GM10248 (cell line): ENCODE data around the gene MAD1L1.

ENCODE experiments used
- CTCF ChIA-PET: fragments of 300-600 bp; sonication (Branson Sonifier 250); formaldehyde crosslinking; extraction: SDS; loops from one replicate; lab custom pipeline; 2021; ENCODE audit warnings: antibody characterized with exemption; lab: Yijun Ruan, JAX
- POLR2A ChIA-PET: fragments of 350-650 bp; sonication (Branson Sonifier 250); formaldehyde crosslinking; extraction: SDS; loops from one replicate; lab custom pipeline; 2020; ENCODE audit warnings: antibody characterized with exemption; lab: Yijun Ruan, JAX
- DNase-seq: peaks from one replicate; pipeline ENCODE4 v3.0.0; 2012; ENCODE audit errors: extremely low spot score
- CTCF ChIP-seq: IDR thresholded peaks from 2 replicates; pipeline ENCODE4 v1.5.1; 2012; ENCODE audit warnings: mild to moderate bottlenecking, low read depth; ENCODE audit errors: extremely low read depth, missing control alignments, control extremely low read depth

MAD1L1 gene

GRCh38 chr7:2109251-2109872 lies 123.4 kb downstream of the MAD1L1 start:
- ChIA-PET POLR2A (interaction anchor here (0.7 kb wide), 1 partner anchor 37 kb away, joined by 3 read pairs; no protein-coding TSS in a partner anchor), CTCF (no interaction called here)
- DNase-seq, result no peak
- TF ChIP-seq CTCF, result no peak

GRCh38 chr7:2108501-2109250 lies 124.1 kb downstream of the MAD1L1 start:
- no peak for DNase-seq
- CTCF ChIA-PET, result no interaction called here
- POLR2A ChIA-PET, result interaction anchor here (0.7 kb wide), 1 partner anchor 37 kb away, joined by 3 read pairs; no protein-coding TSS in a partner anchor
- TF ChIP-seq CTCF, result no peak

GRCh38 chr7:2108071-2108455 lies 124.7 kb downstream of the MAD1L1 start:
- DNase-seq, result no peak
- no peak for TF ChIP-seq CTCF
- ChIA-PET CTCF (no interaction called here), POLR2A (no interaction called here)

- POLR2A ChIA-PET, result no interaction called here
- no peak for TF ChIP-seq CTCF
- CTCF ChIA-PET, result no interaction called here
- DNase-seq, result no peak
These were observed 125.2 kb downstream of the MAD1L1 start for GRCh38 chr7:2107386-2108070.

- POLR2A ChIA-PET, result no interaction called here
- TF ChIP-seq CTCF, result no peak
- no peak for DNase-seq
- CTCF ChIA-PET, result no interaction called here
These were observed 125.8 kb downstream of the MAD1L1 start for GRCh38 chr7:2106924-2107323.

DNA sequence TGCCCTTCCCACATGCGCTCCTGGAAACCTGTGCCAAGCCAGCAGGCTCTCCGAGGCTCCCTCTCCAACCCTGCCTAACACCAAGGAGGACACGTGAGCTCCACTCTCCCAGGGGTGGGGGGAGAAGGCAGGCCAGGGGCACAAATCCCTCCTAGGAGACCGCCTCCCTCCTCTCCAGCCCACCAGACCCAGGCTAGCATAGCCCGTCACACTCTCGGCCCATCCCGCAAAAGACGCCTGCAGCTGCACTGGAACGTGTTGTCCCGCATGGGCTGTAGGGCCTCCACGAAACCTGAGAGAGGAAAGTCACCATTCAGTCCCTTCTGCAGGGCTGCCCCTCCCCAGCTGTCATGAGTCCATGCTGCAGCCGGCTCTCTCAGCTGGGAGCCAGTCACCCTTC lies 126.3 kb downstream of the MAD1L1 start:
- CTCF ChIA-PET, result no interaction called here

More for the DNA sequence above, 126.3 kb downstream of the MAD1L1 start:
- POLR2A ChIA-PET, result no interaction called here
- DNase-seq, result no peak
- no peak for TF ChIP-seq CTCF
